Ecto neural progenitor cell (in vitro differentiated cells): Measurements from ENCODE around the gene NELL1.

Experiments
- DNase-seq: peaks from one replicate; pipeline ENCODE4 v3.0.0-alpha.2; 2018; ENCODE audit warnings: low spot score

The NELL1 gene

DNA sequence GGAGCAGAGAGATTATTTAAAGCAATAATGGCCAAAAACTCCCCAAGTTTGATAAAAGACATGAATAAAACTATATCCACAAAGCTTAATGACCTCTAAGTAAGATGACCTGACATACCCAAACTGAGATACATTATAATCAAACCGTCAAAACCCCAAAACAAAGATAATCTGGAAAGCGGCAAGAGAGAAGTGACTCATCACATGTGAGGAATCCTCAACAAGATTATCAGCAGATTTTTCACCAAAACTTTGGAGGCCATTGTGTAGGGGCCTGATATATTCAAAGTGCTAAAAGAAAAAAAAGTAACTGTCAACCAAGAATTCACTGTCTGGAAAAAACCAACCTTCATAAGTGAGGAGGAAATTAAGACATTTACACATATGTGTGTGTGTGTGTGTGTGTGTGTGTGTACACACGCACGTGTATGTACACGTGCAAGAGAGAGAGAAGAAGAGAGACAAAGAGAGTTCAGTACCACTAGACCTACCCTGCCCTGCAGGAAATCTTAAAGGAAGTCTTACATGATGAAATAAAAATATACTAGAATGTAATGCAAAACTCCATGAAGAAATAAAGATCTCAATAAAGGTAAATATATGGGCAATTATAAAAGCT is 752.4 kb downstream of the NELL1 start:
- DNase-seq: no peak

DNA sequence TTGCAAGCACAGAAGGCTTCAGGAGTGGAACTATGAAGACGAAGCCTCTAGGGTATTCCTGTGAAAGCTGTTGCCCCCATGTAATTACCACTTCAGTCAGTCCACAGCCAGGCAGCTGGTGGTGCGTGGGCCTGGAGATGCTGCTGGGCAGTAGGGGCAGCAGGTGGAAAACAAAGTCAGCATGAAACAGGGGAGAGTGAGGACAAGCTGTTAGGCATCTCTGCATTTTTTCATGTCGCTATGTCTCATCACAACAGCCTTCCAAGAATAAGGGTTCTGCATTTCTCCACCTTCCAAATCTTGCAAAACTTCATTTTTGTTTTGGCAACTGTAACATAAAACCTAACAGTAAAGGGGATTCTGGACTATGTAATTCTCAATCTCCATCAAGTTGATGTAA is 757.5 kb downstream of the NELL1 start:
- DNase-seq: no peak

DNA sequence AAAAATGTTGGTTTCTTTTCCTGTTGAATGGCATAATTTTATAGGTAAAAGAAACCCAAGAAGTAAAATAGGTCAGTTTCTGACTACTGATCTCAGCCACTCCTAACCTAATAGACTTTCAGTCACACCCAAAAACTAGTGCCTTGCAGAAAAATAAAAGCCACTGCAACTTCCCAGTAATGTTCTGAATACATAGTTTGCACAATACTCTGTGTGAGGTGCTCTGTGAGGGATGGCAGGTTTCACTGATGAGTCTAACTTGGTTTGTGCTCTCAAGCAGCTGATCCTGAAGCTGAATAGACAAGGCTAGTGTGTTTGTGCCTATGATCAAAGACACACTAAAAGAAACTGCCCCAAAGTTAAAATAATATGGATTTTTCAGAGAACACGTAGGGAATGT is 758.3 kb downstream of the NELL1 start:
- no peak for DNase-seq

DNA sequence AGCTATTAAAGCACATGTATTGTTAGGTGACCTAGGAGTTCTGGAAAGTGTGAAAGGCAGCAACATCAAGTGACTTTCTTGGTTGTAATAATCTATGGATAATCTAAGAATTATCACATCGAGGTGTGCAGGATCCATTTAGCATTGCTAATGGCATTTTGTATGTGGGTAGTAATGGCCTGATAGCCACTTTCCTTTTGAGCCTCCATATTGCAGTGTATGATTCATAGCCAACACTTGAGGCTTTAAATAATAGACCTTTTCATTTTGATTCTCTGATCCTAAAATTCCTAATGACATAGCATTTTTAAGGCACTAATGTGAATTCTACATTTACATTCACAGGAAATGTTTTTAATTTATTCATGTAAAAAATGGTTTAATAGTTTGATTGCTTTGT is 759.4 kb downstream of the NELL1 start:
- DNase-seq: no peak

DNA sequence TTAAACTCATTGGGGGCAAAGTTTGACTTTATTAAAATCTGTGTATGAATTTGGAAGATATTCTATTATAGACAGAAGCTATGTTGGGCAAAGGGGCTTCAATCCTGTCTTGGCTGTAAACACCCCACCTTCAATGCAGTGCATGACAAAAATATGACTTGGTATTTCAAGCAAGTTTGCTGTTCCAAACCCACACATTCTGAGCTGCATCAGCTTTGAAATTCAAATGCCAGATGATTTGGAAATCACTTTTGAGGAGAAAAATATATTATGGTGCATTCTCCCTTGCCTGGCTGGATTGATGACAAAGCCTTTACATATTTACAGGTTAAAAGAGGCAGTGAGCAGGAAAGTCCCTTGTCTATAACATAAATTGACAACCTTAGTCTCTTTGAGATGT is 760.0 kb downstream of the NELL1 start:
- no peak for DNase-seq

DNA sequence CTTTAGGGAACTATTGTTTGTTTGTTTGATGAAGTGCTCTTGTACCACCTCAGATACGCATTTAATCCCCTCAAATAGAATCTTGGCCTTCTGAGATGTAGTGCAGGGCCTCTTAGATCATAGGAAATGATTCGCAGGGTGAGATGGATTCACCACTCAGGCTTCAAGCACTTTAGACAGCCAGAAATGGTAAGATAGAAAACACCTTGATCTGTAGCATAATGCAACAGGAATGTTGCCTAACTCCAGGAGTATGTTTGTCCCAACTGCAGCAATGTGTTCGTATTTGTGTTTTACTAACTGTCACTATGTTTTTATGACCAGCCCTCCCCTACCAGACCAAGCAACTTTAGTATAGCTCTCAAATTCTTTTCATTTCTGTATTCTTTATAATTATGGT is 761.2 kb downstream of the NELL1 start:
- no peak for DNase-seq

DNA sequence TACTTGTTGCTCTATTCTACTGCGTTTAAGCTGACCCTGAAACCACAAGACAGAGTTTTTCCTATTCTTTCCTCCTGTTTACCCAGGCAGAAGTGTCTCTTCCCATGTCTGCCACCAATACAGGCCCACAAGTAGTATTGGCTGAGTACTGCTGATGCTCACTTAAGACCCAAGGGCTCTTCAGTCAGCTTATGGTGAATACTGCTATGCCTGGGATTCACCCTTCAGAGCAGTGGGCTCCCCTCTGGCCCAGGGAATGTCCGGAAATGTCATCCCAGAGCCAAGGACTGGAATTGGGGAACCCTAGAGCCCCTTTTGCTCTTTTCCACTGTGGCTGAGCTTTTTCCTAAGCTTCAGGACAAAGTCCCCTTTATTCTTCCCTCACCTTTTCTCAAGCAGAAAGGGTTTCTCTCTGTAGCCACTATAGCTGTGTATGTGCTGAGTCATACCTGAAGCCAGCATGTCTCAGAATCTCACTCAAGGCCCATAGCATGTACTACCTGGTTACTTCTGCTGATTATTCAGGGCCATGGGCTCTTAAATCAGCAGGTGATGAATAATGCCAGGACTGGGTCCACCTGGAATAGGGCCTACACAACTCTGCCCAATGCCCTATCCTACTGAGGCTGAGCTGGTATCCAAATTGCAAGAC is 777.7 kb downstream of the NELL1 start:
- no peak for DNase-seq

DNA sequence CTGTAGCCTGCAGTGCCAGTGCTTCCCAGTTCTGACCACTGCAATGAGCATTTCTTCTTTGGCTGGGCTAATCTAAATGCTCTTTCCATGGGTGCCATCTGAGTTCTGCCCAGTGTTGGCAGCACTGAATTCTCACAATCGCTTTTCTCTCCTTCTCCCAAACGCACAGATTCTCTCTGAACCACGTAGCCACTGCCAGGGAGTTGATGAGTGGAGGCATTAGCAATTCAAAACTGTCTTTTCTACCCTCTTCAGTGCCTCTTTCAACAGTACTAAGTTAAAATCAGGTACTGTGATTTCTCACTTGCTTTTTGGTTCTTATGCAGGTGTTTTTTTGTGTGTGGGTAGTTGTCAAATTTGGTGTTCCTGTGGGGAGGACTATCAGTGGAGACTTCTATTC is 778.5 kb downstream of the NELL1 start:
- DNase-seq: no peak

DNA sequence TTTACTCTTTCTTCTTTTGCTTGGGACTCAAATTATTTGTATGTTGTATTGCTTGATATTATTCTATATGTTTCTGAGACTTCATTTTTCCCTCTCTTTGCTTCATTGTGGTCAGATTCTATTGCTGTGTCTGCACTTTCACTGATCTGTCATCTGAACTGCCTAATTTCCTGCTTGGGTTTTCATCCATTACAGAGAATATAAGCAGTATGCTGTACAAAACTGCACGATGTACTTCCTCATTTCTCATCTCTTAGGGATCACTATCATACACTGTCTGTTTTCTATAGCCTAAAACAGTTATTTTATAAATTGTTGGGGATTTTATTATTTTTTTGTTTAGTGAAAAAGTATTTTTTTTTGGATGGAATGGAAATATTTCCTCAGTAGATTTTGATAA is 786.8 kb downstream of the NELL1 start:
- DNase-seq: no peak

DNA sequence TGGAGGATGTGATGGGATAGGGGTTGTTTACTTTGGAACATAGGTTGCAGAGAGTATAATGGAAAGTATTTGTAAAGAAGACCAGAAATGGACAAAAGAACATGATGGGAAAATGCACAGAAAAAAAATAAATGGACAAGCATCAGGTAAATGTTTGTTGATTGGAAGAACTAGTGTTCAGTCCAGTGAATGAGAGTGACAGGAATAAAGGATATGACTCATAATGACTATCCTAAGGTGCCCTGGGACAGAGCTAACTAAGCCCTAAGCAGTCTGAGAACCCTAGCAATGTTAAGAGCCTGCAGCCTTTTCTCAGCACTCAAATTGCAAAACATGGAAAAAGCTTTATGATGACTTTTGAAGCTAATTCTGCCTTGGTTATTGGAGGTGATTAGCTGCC is 790.7 kb downstream of the NELL1 start:
- DNase-seq: no peak

DNA sequence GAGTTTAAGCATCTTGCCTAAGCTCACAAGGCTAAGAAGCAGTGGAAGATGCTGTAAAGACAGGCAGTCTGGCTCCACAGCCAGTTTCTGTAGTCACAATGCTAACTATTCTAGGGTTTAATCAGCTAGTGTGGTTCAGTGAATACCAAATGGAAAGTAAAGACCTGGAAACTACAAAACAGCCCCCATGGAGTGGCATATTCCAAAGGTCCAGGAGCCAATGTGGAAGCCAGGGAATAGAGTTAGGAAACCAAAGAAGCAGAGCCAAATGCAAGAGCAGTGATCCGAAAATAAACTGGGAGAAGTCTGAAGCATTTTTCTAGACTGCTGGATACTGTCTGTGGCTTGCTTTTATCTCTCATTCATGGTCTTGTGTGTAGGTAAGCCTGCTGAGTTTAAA is 792.3 kb downstream of the NELL1 start:
- DNase-seq: no peak

DNA sequence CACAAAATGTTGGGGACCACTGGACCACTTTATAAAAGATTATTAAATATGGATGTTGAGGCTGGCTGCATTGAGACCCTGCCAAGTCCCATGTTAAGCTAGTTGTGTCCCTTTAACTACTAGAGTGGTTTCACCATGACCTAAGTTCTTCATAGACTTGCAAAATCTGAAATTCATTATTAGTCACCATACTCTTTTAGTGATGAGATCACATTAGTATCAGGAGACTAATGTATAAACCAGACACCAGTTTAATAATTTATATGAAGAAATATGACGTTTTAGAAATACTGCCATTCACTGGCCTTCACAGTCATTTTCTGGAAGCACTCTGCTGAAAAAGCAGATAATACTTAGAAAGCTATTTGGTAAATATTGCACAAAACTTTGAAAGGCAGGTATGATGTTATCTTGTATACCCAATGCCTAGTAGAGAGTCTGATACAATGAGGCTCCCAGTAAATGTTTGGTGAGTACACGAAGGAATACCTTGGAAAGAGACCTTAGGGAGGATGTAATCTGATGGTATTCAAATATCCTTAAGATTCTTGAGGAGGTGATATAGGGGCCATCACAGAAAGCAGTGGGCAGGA is 795.3 kb downstream of the NELL1 start:
- DNase-seq: no peak

DNA sequence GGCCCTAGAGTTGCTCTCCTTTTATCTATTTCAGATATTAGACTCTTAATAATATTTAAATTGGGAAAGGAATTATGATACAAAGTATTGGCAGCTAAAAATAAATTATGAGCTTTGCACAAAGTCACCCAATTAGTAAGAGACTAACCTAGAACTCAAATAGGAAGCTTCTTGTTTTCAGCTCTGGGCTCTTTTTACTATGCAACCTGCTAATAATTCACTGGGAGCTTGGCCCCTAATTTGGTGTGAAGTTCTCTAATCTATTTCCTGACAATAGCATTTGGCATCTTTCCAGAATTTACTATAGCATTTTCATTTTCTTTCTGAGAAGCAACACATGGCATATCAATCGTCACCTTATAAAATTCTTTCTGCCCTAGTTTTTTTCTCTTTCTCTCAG is 795.8 kb downstream of the NELL1 start:
- DNase-seq: no peak

DNA sequence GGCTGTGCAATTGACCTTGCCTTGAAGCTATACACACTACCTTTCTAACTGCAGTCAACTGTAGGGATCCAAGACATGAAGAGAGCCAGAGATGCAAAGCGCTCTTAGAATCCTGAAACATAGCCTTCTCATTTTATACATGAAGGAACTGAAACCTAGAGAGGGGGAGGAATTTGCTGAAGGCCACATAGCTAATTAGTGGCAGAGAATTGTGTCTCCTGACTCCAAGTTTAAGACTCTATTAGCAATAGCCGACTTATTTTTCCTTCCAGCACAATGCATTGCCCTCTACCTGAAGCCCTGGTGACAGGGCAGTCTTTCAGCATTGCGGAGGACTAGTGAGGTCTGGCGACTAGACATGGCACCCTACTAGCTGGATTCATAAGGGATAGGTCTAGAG is 796.5 kb downstream of the NELL1 start:
- DNase-seq: no peak

DNA sequence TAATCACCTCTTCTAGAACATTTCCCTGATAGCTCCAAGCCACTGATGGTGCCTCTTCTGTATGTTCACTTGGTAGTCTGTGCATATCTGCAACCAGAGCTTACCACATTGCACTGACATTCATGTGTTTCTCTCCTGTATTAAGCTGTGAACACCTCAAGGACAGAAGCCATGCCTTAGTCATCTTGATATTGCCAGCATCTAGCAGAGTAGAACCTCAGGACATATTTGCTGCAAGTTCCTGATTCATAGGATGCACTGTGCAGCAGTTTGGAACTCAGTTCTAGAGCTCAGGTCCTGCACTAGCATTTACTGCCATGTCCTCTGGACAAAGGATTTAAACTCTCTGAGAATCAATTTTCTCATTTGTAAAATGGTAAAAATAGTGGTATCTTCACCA is 801.1 kb downstream of the NELL1 start:
- no peak for DNase-seq

DNA sequence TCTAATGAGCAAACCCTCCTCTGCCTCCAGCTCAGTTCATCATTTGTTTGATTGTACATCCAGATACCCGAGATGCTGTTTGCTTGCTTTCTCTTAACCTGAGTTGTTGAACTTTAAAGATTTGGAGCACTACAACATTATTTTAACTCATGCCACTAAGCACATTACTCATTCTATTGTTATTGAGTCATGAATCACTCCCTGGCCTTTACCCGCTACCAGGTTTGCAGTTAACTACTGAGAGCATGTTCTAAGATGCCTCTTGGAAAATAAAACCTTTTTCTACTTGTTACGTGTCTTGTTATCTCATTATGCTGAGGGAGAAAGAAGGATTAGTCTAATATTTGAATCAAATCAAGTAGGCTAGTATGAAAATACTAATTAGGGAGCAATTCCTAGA is 802.9 kb downstream of the NELL1 start:
- DNase-seq: no peak

DNA sequence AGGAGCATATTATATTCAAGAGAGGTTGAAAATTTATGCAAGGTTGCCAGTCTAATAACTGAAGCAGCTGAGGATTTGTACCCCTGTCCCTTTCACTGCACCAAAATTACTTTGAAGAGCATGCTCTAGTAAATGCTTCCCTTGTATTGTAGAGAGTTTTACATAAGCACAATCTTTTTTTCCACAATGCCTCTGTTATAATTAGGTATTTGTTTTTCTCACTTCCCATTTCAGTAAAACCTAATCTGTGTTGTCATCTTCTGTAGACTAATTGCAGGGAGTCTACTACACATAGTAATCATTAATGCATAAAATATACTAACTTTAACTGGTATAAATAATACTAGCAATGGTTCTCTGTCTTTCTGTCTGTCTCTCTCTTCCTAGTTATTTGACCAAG is 805.1 kb downstream of the NELL1 start:
- no peak for DNase-seq

DNA sequence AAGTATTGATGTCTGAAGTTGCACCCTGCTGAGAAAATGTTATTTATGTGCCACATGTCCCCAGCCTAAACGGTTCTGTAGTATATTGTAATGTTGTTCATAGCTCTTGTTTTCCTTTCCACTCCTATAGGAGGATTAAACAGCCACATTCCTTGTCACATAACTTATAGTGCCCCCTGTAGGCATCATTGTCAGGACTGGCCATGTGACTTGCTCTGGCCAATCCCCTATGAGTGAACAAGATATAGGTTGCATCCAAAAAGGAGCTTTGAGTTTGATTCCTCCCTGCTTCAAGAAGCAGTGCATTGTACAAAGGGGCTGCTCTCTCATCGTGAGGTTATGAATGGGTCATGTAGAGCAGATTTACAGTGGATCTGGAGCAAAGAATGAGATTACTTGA is 805.9 kb downstream of the NELL1 start:
- no peak for DNase-seq

DNA sequence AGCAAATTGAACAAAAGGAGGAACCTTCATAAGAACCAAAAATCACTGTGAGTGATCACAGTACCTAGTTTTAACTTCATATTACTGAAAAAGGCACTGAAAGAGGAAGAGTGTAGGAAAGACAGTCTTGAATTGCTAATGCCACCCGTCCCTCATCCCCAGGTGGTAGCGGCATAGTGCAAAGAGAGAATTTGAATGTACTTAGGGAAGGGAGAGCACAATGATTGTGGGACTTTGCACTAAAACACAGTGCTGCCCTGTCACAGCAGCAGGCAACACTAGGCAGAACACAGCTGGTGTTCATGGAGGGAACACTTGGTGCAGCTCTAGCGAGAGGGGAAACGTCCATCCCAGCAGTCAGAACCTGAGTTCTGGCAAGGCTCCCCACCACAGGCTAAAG is 807.2 kb downstream of the NELL1 start:
- no peak for DNase-seq

DNA sequence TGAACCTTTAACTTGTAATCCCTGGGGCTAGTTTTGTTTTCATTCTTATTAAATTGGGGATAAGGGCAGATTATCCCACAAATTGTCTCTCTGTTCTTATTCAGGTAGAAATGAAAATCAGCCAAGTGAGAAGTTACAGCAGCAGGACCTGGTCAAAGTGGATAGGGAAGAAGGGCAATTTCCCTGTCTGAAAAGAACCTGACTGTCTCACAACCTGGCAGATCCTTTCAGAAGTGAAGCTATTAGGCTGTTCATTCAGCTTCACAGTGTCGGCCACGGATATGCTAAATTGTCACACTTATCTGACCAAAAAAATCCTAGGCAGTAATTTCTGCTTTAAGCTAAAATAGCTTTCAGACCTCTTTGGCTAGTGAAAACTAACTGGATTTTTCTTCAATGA is 810.9 kb downstream of the NELL1 start:
- DNase-seq: no peak

DNA sequence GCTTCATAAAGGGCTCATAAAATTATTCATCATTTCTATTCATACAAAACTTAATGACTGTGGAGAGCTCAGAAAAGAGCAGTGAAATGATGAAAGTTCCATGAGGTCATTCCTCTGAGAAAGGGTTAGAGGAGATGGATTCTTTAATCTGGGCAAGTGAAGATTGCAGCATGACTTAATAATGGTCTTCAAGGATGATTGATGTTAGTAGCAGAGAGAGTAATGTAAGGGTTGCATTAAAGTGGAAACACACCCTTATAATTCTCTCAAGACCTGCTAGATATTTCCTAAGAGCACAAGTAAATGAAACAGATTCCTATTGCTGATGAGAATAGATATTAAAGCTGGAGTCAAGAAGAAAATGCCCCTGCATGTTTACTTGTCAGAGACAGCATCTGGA is 811.9 kb downstream of the NELL1 start:
- no peak for DNase-seq

DNA sequence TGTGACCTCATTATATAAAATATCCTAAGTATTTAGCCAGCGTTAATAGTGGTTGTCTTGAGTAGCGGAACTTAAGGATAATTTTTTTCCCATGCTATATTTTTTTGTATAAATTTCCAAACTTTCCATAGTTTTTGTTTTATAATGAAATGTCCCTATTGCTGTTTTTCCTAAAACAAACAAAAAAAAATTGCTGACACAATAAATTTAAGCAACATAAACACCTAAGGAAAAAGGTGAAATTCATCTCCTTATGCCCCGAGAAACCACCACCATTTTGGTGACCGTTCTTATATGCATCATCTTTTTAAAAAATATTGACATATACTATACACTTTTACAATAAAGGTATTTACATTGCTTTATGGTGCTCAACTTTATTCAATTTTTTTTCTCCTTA is 814.7 kb downstream of the NELL1 start:
- no peak for DNase-seq

DNA sequence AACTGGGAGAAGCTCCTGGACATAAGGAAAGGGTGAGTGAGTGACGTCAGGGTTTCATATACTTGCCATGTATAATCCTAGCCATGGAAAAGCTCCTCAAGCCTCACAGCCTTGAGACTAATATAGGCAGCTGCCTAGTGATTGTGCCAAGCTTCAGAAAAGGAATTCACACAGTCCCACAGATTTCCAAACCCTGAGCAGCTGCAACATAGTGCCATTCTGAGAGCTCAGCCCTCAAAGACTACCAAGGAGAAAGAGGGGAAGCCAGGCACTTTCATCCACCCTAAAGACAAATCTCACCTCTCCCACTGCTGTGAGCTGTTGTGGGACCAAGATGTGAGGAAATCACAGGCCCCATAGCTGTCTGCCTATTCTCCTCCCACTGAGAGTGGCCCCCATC is 815.6 kb downstream of the NELL1 start:
- no peak for DNase-seq

DNA sequence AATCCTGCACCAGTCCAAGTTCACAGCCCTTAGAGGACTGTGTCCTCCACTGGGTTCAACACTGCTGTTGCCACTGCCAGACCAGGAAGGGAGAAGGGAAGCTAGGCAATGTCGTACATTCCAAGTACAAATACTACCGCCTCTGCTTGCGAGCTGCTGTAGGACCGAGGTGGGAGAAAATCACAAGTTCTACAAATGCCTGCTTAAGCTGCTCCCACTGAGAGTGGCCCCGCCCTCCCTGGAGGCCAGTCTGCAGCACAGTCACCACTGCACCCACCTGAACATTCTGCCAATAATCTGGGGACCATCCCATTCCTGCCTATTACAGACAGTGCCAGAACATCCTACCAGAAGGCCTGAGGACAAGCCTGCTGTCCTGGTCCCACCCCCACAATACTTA is 816.0 kb downstream of the NELL1 start:
- no peak for DNase-seq
